ENCODE results near the gene BUD23. TPM values are rescaled to one million over a fixed set of nuclear protein-coding genes. Genes with fewer than 3 reads are reported as not detected.
A peak's percentile ranks its signal among the peaks of the same experiment; 100 is the strongest.
"Not testable (repeated sequence)": the region's sequence is repeated elsewhere in the genome, so short reads cannot be mapped to it uniquely, and the experiment has no call there.

The BUD23 gene
- total RNA-seq, 2 experiments from 2014 or later: 108 TPM

DNA sequence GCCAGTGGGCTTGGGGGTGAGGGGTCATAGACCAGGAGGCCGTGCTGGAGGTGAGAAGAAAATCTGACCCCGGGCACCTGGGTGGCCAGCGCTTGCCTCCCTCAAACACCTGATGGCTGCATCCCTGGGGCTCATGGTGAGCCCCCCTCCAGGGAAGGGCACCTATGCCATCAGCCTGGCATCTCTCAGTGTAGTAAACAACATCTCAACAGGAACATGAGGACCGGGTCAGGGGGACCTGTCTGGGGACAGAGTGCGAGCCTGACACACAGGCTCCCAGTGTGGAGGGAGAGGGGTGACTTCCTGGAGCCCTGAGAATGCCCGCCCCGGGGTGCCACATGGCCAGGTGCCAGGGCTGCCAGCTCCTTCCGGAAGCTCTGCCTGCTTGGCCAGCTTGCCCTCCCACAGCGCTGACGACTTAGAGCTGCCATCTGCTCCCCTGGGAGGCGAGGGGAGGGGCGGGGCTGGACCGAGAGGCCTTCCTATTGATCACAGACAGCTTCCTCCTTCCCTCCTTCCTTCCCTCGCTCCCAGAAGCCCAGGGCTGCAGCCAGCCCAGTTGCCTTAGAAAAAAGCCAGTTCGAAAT lies 23.7 kb downstream of the BUD23 start:
- TF ChIP-seq CTCF (IDR thresholded peaks at IDR 0.05): no peak
- POLR2A ChIA-PET: no interaction called here
- no peak for ATAC-seq
- Mint-ChIP-seq H3K27ac (no peak overlapping the region), H3K9me3 (no peaks in the 10 kb centered on the region), H3K36me3 (ENCODE audit: low read depth) (peaks cover 4% of the 10 kb centered on the region), H3K4me3 (no peak overlapping the region), H3K27me3 (no peaks in the 10 kb centered on the region), H3K4me1 (ENCODE audit: low read depth) (peaks cover 16% of the 10 kb centered on the region)
- CTCF ChIA-PET: interaction anchor here (1.0 to 1.5 kb wide), 4 partner anchors 11 to 100 kb away, joined by 3 to 5 read pairs (median 4); no protein-coding TSS in a partner anchor
- DNase-seq: peak; percentile 29
- intact Hi-C loops (cut with micrococcal nuclease): no loop called here

GRCh38 chr7:73708961-73709549 lies 25.7 kb downstream of the BUD23 start:
- H3K4me1 Mint-ChIP-seq (ENCODE audit: low read depth): peaks cover 18% of the 10 kb centered on the region
- H3K27ac Mint-ChIP-seq: no peak overlapping the region
- ATAC-seq (no peak), DNase-seq (no peak)
- intact Hi-C loops (cut with micrococcal nuclease): no loop called here
- no peak overlapping the region for H3K4me3 Mint-ChIP-seq
- POLR2A ChIA-PET: interaction anchor here (1.3 kb wide), 1 partner anchor 11 kb away, joined by 3 read pairs; no protein-coding TSS in a partner anchor
- H3K27me3 Mint-ChIP-seq: no peaks in the 10 kb centered on the region
- TF ChIP-seq CTCF (IDR thresholded peaks at IDR 0.05): no peak
- CTCF ChIA-PET: interaction anchor here (0.6 kb wide), 1 partner anchor 29 kb away, joined by 3 read pairs; no protein-coding TSS in a partner anchor
- H3K36me3 Mint-ChIP-seq (ENCODE audit: low read depth): no peaks in the 10 kb centered on the region
- no peaks in the 10 kb centered on the region for H3K9me3 Mint-ChIP-seq

DNA sequence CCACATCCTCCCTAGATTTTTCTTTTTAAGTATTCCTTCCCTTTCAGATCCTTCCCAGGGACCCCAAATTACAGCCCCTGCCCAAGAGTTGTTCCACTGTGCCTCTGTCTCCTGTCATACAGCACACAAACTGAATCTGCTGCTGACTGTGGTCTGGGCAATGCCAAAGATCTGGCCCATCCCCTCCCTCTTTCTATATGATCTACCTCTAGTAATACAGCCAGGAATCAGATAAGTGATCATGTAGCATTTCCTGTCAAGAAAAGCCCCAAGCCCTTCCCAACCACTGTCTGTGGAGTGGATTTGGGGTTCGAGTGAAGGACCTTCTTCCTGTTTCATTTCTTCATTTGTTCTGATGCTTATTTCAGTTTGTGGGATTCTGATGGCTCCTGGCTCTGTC lies 29.4 kb downstream of the BUD23 start:
- Mint-ChIP-seq H3K36me3 (ENCODE audit: low read depth) (peaks cover 4% of the 10 kb centered on the region), H3K27ac (no peak overlapping the region), H3K4me1 (ENCODE audit: low read depth) (peaks cover 27% of the 10 kb centered on the region), H3K9me3 (no peaks in the 10 kb centered on the region), H3K27me3 (no peaks in the 10 kb centered on the region), H3K4me3 (no peak overlapping the region)
- ATAC-seq (no peak), DNase-seq (no peak)
- ChIA-PET CTCF (interaction anchor here (0.7 to 2.2 kb wide), 5 partner anchors 11 to 143 kb away, joined by 3 to 6 read pairs (median 4); no protein-coding TSS in a partner anchor), POLR2A (interaction anchor here (0.5 to 0.9 kb wide), 2 partner anchors 16 to 46 kb away, joined by 3 read pairs; no protein-coding TSS in a partner anchor)
- TF ChIP-seq CTCF (IDR thresholded peaks at IDR 0.05): no peak
- intact Hi-C loops (cut with micrococcal nuclease): no loop called here

DNA sequence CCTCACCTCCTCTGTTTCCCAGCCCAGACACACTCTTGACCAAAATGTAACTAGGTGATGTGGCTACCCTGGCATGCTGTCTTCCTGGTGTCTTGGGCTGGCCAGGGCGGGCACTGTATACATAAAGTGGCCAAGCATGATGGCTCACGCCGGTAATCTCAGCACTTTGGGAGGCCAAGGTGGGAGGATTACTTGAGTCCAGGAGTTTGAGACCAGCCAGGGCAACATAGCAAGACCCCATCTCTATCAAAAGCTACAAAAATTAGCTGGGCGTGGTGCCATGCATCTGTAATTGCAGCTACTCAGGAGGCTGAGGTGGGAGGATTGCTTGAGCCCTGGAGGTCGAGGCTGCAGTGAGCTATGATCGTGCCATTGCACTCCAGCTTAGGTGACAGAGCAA lies 29.9 kb downstream of the BUD23 start:
- intact Hi-C loops (cut with micrococcal nuclease); H3K4me3 Mint-ChIP-seq; ATAC-seq; H3K27ac Mint-ChIP-seq; H3K9me3 Mint-ChIP-seq; H3K27me3 Mint-ChIP-seq; DNase-seq; H3K36me3 Mint-ChIP-seq (ENCODE audit: low read depth): not testable (repeated sequence)
- H3K4me1 Mint-ChIP-seq (ENCODE audit: low read depth): peaks cover 32% of the 10 kb centered on the region
- ChIA-PET CTCF (interaction anchor here (1.8 kb wide), 1 partner anchor 12 kb away, joined by 4 read pairs; no protein-coding TSS in a partner anchor), POLR2A (interaction anchor here (0.9 kb wide), 1 partner anchor 17 kb away, joined by 3 read pairs; no protein-coding TSS in a partner anchor)

- Mint-ChIP-seq H3K27ac (no peak overlapping the region), H3K9me3 (no peaks in the 10 kb centered on the region), H3K36me3 (ENCODE audit: low read depth) (peaks cover 4% of the 10 kb centered on the region), H3K4me1 (ENCODE audit: low read depth) (peaks cover 41% of the 10 kb centered on the region), H3K27me3 (peaks cover 4% of the 10 kb centered on the region), H3K4me3 (no peak overlapping the region)
- DNase-seq (peak; percentile 81), ATAC-seq (peak; percentile 51)
- no peak for TF ChIP-seq CTCF (IDR thresholded peaks at IDR 0.05)
- POLR2A ChIA-PET: interaction anchor here (0.7 to 1.7 kb wide), 4 partner anchors 10 to 23 kb away, joined by 3 to 6 read pairs (median 4); no protein-coding TSS in a partner anchor
- intact Hi-C loops (cut with micrococcal nuclease): loop anchor here (5.0 kb wide), 1 partner anchor 33 kb away; the partner anchor contains the start of genes BUD23 and DNAJC30
- CTCF ChIA-PET: interaction anchor here (0.7 to 3.5 kb wide), 6 partner anchors 10 to 109 kb away, joined by 3 to 16 read pairs (median 4); no protein-coding TSS in a partner anchor
Observed at GRCh38 chr7:73715648-73716317, 32.4 kb downstream of the BUD23 start.

Data from activated CD8-positive, alpha-beta T cell treated with anti-CD3 and anti-CD28 coated beads for 36 hours (primary cell).